MV-4-11 (cell line): ENCODE results near the gene MEI4.

Experiments used
- DNase-seq: peaks from one replicate; lab custom pipeline; 2025; lab: John Stamatoyannopoulos, UW

The MEI4 gene

DNA sequence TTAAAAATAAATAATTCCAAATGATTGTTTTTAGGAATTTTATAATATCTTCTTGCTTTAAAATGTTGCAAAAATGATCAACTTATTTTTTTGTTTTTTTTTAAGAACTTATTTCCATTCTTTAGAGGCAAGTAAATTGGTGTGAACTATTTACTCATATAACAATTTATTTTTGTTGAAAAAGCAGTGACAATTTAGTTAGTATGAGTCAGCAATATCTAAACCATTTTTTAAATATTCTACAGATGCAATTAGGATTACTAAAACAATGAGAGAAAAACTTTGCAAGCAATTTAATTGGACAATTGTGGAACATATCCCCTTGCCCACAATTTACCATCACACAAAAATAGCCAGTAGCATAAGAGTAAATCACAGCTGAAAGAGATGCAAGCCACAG lies 319.5 kb downstream of the MEI4 start:
- DNase-seq = no peak
